Neural cell (in vitro differentiated cells): ENCODE measurements around the gene BRD9. TPM values are rescaled to one million over a fixed set of nuclear protein-coding genes. Genes with fewer than 3 reads are reported as not detected.

Experiments
- H2AFZ ChIP-seq: fragments of 200-600, 300-800 bp; sonication (generic), shearing (Covaris generic); 2 replicates; pipeline ENCODE4 v1.6.0; 2014; ENCODE audit warnings: low read depth, mild to moderate bottlenecking, antibody characterized with exemption, low read length, moderate library complexity
- H3F3A ChIP-seq: fragments of 200-600 bp; shearing (Covaris generic); 2 replicates; pipeline ENCODE4 v1.6.1; 2016; ENCODE audit warnings: mild to moderate bottlenecking, moderate library complexity, mixed read lengths, antibody characterized with exemption, low read length; ENCODE audit not compliant: insufficient read depth, poor library complexity, severe bottlenecking
- H3K27ac ChIP-seq: fragments of 200-600, 300-800 bp; sonication (generic), shearing (Covaris generic); 2 replicates; pipeline ENCODE4 v1.5.1; 2014; ENCODE audit warnings: mild to moderate bottlenecking, low read length, moderate library complexity
- H3K27me3 ChIP-seq: fragments of 300-800, 200-600 bp; sonication (generic), shearing (Covaris generic); 2 replicates; pipeline ENCODE4 v1.6.0; 2014; ENCODE audit warnings: mild to moderate bottlenecking, low read depth, low read length, moderate library complexity; ENCODE audit not compliant: insufficient read depth
- H3K36me3 ChIP-seq: fragments of 300-800, 200-600 bp; sonication (generic), shearing (Covaris generic); 2 replicates; pipeline ENCODE4 v1.5.1; 2014; ENCODE audit warnings: mild to moderate bottlenecking, antibody characterized with exemption, low read length, moderate library complexity; ENCODE audit not compliant: insufficient read depth
- H3K4me2 ChIP-seq: fragments of 300-800, 200-600 bp; sonication (generic), shearing (Covaris generic); 2 replicates; pipeline ENCODE4 v1.6.0; 2014; ENCODE audit warnings: mild to moderate bottlenecking, low read length
- H3K4me3 ChIP-seq: fragments of 300-800, 200-600 bp; sonication (generic), shearing (Covaris generic); 2 replicates; pipeline ENCODE4 v1.5.1; 2014; ENCODE audit warnings: mild to moderate bottlenecking, low read length, moderate library complexity
- H3K79me2 ChIP-seq: fragments of 200-600 bp; shearing (Covaris generic); replicated peaks from 2 replicates; pipeline ENCODE4 v1.6.0; 2014; ENCODE audit warnings: mild to moderate bottlenecking, low read length, moderate library complexity; ENCODE audit not compliant: insufficient read depth
- H3K9ac ChIP-seq: fragments of 300-800, 200-600 bp; sonication (generic), shearing (Covaris generic); 2 replicates; pipeline ENCODE4 v1.6.1; 2016; ENCODE audit warnings: mild to moderate bottlenecking, low read length, mixed read lengths
- H3K9me2 ChIP-seq: fragments of 200-600 bp; shearing (Covaris generic); 2 replicates; pipeline ENCODE4 v1.6.1; 2016; ENCODE audit warnings: mild to moderate bottlenecking, low read length, mixed read lengths; ENCODE audit not compliant: insufficient read depth
- H3K9me3 ChIP-seq: fragments of 200-600, 300-800 bp; sonication (generic), shearing (Covaris generic); 2 replicates; pipeline ENCODE4 v1.6.1; 2016; ENCODE audit warnings: mild to moderate bottlenecking, mixed run types, low read length, moderate library complexity, mixed read lengths
- H4K20me1 ChIP-seq: fragments of 200-600 bp; shearing (Covaris generic); 2 replicates; pipeline ENCODE4 v1.6.1; 2016; ENCODE audit warnings: mild to moderate bottlenecking, mixed run types; ENCODE audit not compliant: insufficient read depth
- CTCF ChIP-seq: fragments of 450-650 bp; IDR thresholded peaks from 2 replicates; pipeline ENCODE4 v1.5.1; 2014; ENCODE audit warnings: antibody characterized with exemption, mild to moderate bottlenecking, moderate library complexity; ENCODE audit not compliant: poor library complexity, severe bottlenecking
- EP300 ChIP-seq: fragments of 450-650 bp; conservative IDR thresholded peaks from 2 replicates; pipeline ENCODE4 v1.6.1; 2014; ENCODE audit warnings: antibody characterized with exemption, mild to moderate bottlenecking, moderate library complexity; ENCODE audit not compliant: poor library complexity, severe bottlenecking
- EZH2 ChIP-seq: fragments of 200-600, 300-800 bp; shearing (Covaris generic), sonication (generic); IDR thresholded peaks from 2 replicates; pipeline ENCODE4 v1.6.1; 2014; ENCODE audit warnings: antibody characterized with exemption, low read length, borderline replicate concordance, mild to moderate bottlenecking; ENCODE audit not compliant: insufficient read depth, poor library complexity, severe bottlenecking
- MXI1 ChIP-seq: fragments of 450-650 bp; conservative IDR thresholded peaks from 2 replicates; pipeline ENCODE4 v1.6.1; 2014; ENCODE audit warnings: antibody characterized with exemption, mild to moderate bottlenecking; ENCODE audit not compliant: poor library complexity, severe bottlenecking
- POLR2AphosphoS5 ChIP-seq: IDR thresholded peaks from 2 replicates; pipeline ENCODE4 v1.6.1; 2012
- REST ChIP-seq: IDR thresholded peaks from 2 replicates; pipeline ENCODE4 v1.6.1; 2012; ENCODE audit warnings: borderline replicate concordance
- SMC3 ChIP-seq: fragments of 450-650 bp; conservative IDR thresholded peaks from 2 replicates; pipeline ENCODE4 v1.6.1; 2014; ENCODE audit warnings: antibody characterized with exemption, mild to moderate bottlenecking, moderate library complexity; ENCODE audit not compliant: poor library complexity
- TAF1 ChIP-seq: IDR thresholded peaks from 2 replicates; pipeline ENCODE4 v1.6.1; 2012; ENCODE audit warnings: low read depth
- polyA plus RNA-seq: library from polyadenylated mRNA; depleted of rRNA; stranded (reverse); fragments of >200 nt; gene quantifications from 2 replicates; pipeline ENCODE4 v1.2.3, GENCODE V29; 2014

BRD9 gene
- polyA plus RNA-seq, 1 donor from 2014 or later, result 50.4 TPM

- H3K9me3 ChIP-seq, result no peaks in the 10 kb centered on the region
- H3K27me3 ChIP-seq, result no peaks in the 10 kb centered on the region
- H2AFZ ChIP-seq, result no peak overlapping the region
- H3F3A ChIP-seq, result no peaks in the 10 kb centered on the region
- H3K4me2 ChIP-seq, result no peak overlapping the region
- H4K20me1 ChIP-seq, result no peaks in the 10 kb centered on the region
- H3K9ac ChIP-seq, result no peak overlapping the region
- no peak overlapping the region for H3K4me3 ChIP-seq
- H3K36me3 ChIP-seq, result peaks cover 6% of the 10 kb centered on the region
- H3K9me2 ChIP-seq, result no peaks in the 10 kb centered on the region
- no peak overlapping the region for H3K27ac ChIP-seq
- TF ChIP-seq REST (no peak), POLR2AphosphoS5 (no peak)
- peaks cover 3% of the 10 kb centered on the region for H3K79me2 ChIP-seq
These were observed 14.5 kb downstream of the BRD9 start for GRCh38 chr5:878125-878524.

GRCh38 chr5:876398-877365, 15.9 kb downstream of the BRD9 start:
- no peaks in the 10 kb centered on the region for H4K20me1 ChIP-seq
- H3K36me3 ChIP-seq, result peaks cover 6% of the 10 kb centered on the region
- no peaks in the 10 kb centered on the region for H3K27me3 ChIP-seq
- no peaks in the 10 kb centered on the region for H3K9me3 ChIP-seq
- no peak overlapping the region for H3K27ac ChIP-seq
- no peak overlapping the region for H3K9ac ChIP-seq
- no peak overlapping the region for H3K4me2 ChIP-seq
- no peaks in the 10 kb centered on the region for H3K9me2 ChIP-seq
- H3K79me2 ChIP-seq, result no peaks in the 10 kb centered on the region
- TF ChIP-seq TAF1, result no peak
- no peak for TF ChIP-seq MXI1
- no peak for TF ChIP-seq POLR2AphosphoS5
- TF ChIP-seq CTCF, result no peak
- TF ChIP-seq EZH2, result no peak
- no peaks in the 10 kb centered on the region for H3F3A ChIP-seq
- no peak overlapping the region for H3K4me3 ChIP-seq
- no peak overlapping the region for H2AFZ ChIP-seq

GRCh38 chr5:875931-876330, 16.7 kb downstream of the BRD9 start:
- TF ChIP-seq SMC3, result no peak
- no peak for TF ChIP-seq REST
- TF ChIP-seq EP300, result no peak
- TF ChIP-seq EZH2, result no peak
- no peak overlapping the region for H2AFZ ChIP-seq
- no peak overlapping the region for H3K4me2 ChIP-seq
- no peaks in the 10 kb centered on the region for H3K27me3 ChIP-seq
- no peak overlapping the region for H3K4me3 ChIP-seq
- H3K9me2 ChIP-seq, result no peaks in the 10 kb centered on the region
- H3K79me2 ChIP-seq, result no peaks in the 10 kb centered on the region
- no peak overlapping the region for H3K27ac ChIP-seq
- peaks cover 2% of the 10 kb centered on the region for H3K36me3 ChIP-seq
- no peaks in the 10 kb centered on the region for H3F3A ChIP-seq
- no peaks in the 10 kb centered on the region for H4K20me1 ChIP-seq
- H3K9me3 ChIP-seq, result no peaks in the 10 kb centered on the region
- no peak overlapping the region for H3K9ac ChIP-seq
